Upper lobe of left lung (tissue), 4 donors: ENCODE data around the gene NGEF.

Experiments used
- CTCF ChIP-seq, 6 experiments: fragments of 450-650 bp in 4 of 6; fragments of 200-600 bp in 2 of 6; sonication (generic) in 2 of 6; IDR thresholded peaks; one replicate each; pipeline ENCODE4 v1.5.1; 2016 to 2019; ENCODE audit warnings: antibody characterized with exemption in 6 of 6
- POLR2A ChIP-seq, 4 donors: fragments of 450-650 bp; IDR thresholded peaks; one replicate each; pipeline ENCODE4 v1.5.1; 2016 to 2017; ENCODE audit warnings: antibody characterized with exemption in 4 of 4, mild to moderate bottlenecking in 2 of 4

- TF ChIP-seq CTCF (IDR thresholded peaks at IDR 0.05) = no peak
- no peak for TF ChIP-seq POLR2A (IDR thresholded peaks at IDR 0.05)
These were observed 39.3 kb downstream of the NGEF start for GRCh38 chr2:232973796-232974195.
